H1 (cell line): ENCODE data around the gene LTO1. TPM values are rescaled to one million over a fixed set of nuclear protein-coding genes. Genes with fewer than 3 reads are reported as not detected.

ENCODE experiments used
- CTCF ChIA-PET: fragments of 300-600 bp; sonication (Branson Sonifier 250); formaldehyde crosslinking; loops from one replicate; lab custom pipeline; 2021; ENCODE audit not compliant: partially characterized antibody; lab: Charles Lee
- POLR2A ChIA-PET: fragments of 300-600 bp; sonication (Branson Sonifier 250); formaldehyde crosslinking; loops from one replicate; lab custom pipeline; 2021; ENCODE audit warnings: inconsistent platforms; ENCODE audit not compliant: partially characterized antibody; lab: Charles Lee
- DNase-seq, 2 experiments: peaks; one replicate each; pipeline versions ENCODE4 v3.0.0 to v3.0.0-alpha.2; 2010 to 2022; ENCODE audit warnings: low spot score in 2 of 2, low read depth in 1 of 2, mixed read lengths in 1 of 2
- FAIRE-seq: peaks from 2 replicates; lab custom pipeline; 2011; peaks lifted over from hg19 to GRCh38; lab: Jason Lieb, UNC
- H2AFZ ChIP-seq: 2 replicates; pipeline ENCODE4 v1.8.1; 2012; ENCODE audit warnings: low read length, inconsistent platforms
- H2AK5ac ChIP-seq: 2 replicates; pipeline ENCODE4 v1.6.1; 2013; ENCODE audit warnings: low read depth, low read length
- H2BK120ac ChIP-seq: replicated peaks from 2 replicates; pipeline ENCODE3; 2013; ENCODE audit warnings: low read depth, low read length, inconsistent platforms
- H2BK12ac ChIP-seq: 2 replicates; pipeline ENCODE4 v1.6.1; 2013; ENCODE audit warnings: low read depth, low read length
- H2BK15ac ChIP-seq: 2 replicates; pipeline ENCODE4 v1.6.1; 2013; ENCODE audit warnings: low read length
- H2BK20ac ChIP-seq: 2 replicates; pipeline ENCODE4 v1.6.1; 2013; ENCODE audit warnings: low read length
- H2BK5ac ChIP-seq: 2 replicates; pipeline ENCODE4 v1.6.1; 2013; ENCODE audit warnings: low read depth, low read length
- H3K14ac ChIP-seq: 2 replicates; pipeline ENCODE4 v1.6.1; 2013; ENCODE audit warnings: inconsistent platforms; ENCODE audit not compliant: insufficient read length
- H3K18ac ChIP-seq: 2 replicates; pipeline ENCODE4 v1.6.1; 2013; ENCODE audit warnings: low read length; ENCODE audit errors: extremely low read depth
- H3K23ac ChIP-seq: 2 replicates; pipeline ENCODE4 v1.6.1; 2013; ENCODE audit warnings: inconsistent platforms; ENCODE audit not compliant: insufficient read length
- H3K23me2 ChIP-seq: 2 replicates; pipeline ENCODE4 v1.6.1; 2013; ENCODE audit warnings: low read depth, low read length
- H3K27ac ChIP-seq: 2 replicates; pipeline ENCODE4 v1.6.1; 2011; ENCODE audit warnings: low read depth, low read length, inconsistent platforms
- H3K27me3 ChIP-seq, 4 experiments: replicated peaks in 1 of 4; 1 replicate in 1 of 4; 2 replicates in 3 of 4; pipeline versions ENCODE4 v1.6.1 to v1.8.1; 2011 to 2013; ENCODE audit warnings: low read length in 3 of 4, mild to moderate bottlenecking in 3 of 4, inconsistent platforms in 2 of 4, mixed read lengths in 2 of 4, moderate library complexity in 1 of 4; ENCODE audit not compliant: control insufficient read depth in 3 of 4, insufficient read depth in 3 of 4; ENCODE audit errors: extremely low read depth in 1 of 4
- H3K36me3 ChIP-seq, 4 experiments: 2 replicates each; pipeline versions ENCODE4 v1.6.1 to v1.8.1; 2011 to 2013; ENCODE audit warnings: mild to moderate bottlenecking in 4 of 4, low read length in 3 of 4, moderate library complexity in 2 of 4, control low read depth in 1 of 4, inconsistent platforms in 1 of 4; ENCODE audit not compliant: insufficient read depth in 4 of 4, control insufficient read depth in 2 of 4
- H3K4ac ChIP-seq: replicated peaks from 2 replicates; pipeline ENCODE3; 2013; ENCODE audit warnings: low read length, low read depth, mixed read lengths, inconsistent platforms; ENCODE audit not compliant: insufficient read length
- H3K4me1 ChIP-seq, 4 experiments: replicated peaks in 1 of 4; 1 replicate in 1 of 4; 2 replicates in 3 of 4; pipeline versions ENCODE4 v1.6.1 to v1.8.1; 2011 to 2013; ENCODE audit warnings: low read length in 3 of 4, inconsistent platforms in 2 of 4, mixed read lengths in 1 of 4; ENCODE audit not compliant: insufficient read depth in 4 of 4, control insufficient read depth in 3 of 4
- H3K4me2 ChIP-seq, 2 experiments: 2 replicates each; pipeline versions ENCODE4 v1.6.1 to v1.8.1; 2011 to 2013; ENCODE audit warnings: low read depth in 2 of 2, low read length in 2 of 2, control low read depth in 1 of 2, inconsistent platforms in 1 of 2, mild to moderate bottlenecking in 1 of 2; ENCODE audit not compliant: insufficient read depth in 1 of 2
- H3K4me3 ChIP-seq, 4 experiments: fragments of 200-600, 300-600 bp in 1 of 4; sonication (generic), shearing (Covaris generic), sonication (Bioruptor Twin) in 1 of 4; 2 replicates each; pipeline versions ENCODE4 v1.5.1 to v1.8.1; 2011 to 2016; ENCODE audit warnings: low read length in 4 of 4, low read depth in 3 of 4, control low read depth in 2 of 4, inconsistent platforms in 2 of 4, mild to moderate bottlenecking in 2 of 4, mixed read lengths in 1 of 4, moderate library complexity in 1 of 4; ENCODE audit not compliant: insufficient read depth in 2 of 4; ENCODE audit errors: extremely low read depth in 1 of 4
- H3K56ac ChIP-seq: replicated peaks from 2 replicates; pipeline ENCODE3; 2013; ENCODE audit warnings: low read depth, mild to moderate bottlenecking, mixed read lengths, low read length, inconsistent platforms; ENCODE audit not compliant: insufficient read length
- H3K79me1 ChIP-seq: 2 replicates; pipeline ENCODE4 v1.6.1; 2013; ENCODE audit warnings: low read depth, low read length, control low read depth
- H3K79me2 ChIP-seq, 2 experiments: 2 replicates each; pipeline versions ENCODE4 v1.6.1 to v1.8.1; 2012 to 2013; ENCODE audit warnings: low read length in 2 of 2, mild to moderate bottlenecking in 2 of 2, inconsistent platforms in 1 of 2; ENCODE audit not compliant: insufficient read depth in 2 of 2, control insufficient read depth in 1 of 2
- H3K9ac ChIP-seq, 4 experiments: replicated peaks in 1 of 4; 1 replicate in 1 of 4; 2 replicates in 3 of 4; pipeline versions ENCODE4 v1.6.1 to v1.8.1; 2011 to 2013; ENCODE audit warnings: low read depth in 3 of 4, low read length in 3 of 4, control low read depth in 2 of 4, mild to moderate bottlenecking in 2 of 4, moderate library complexity in 2 of 4, inconsistent platforms in 1 of 4; ENCODE audit errors: extremely low read depth in 1 of 4
- H3K9me3 ChIP-seq, 2 experiments: 2 replicates each; pipeline versions ENCODE4 v1.6.1 to v1.8.1; 2012 to 2013; ENCODE audit warnings: mild to moderate bottlenecking in 2 of 2, moderate library complexity in 2 of 2, control low read depth in 1 of 2, inconsistent platforms in 1 of 2, low read depth in 1 of 2, low read length in 1 of 2, mixed read lengths in 1 of 2; ENCODE audit not compliant: insufficient read depth in 2 of 2
- H4K20me1 ChIP-seq, 2 experiments: replicated peaks in 1 of 2; 2 replicates each; pipeline versions ENCODE3 to v1.8.1; 2011 to 2013; ENCODE audit warnings: inconsistent platforms in 2 of 2, low read length in 2 of 2, mild to moderate bottlenecking in 1 of 2; ENCODE audit not compliant: insufficient read depth in 2 of 2, control insufficient read depth in 1 of 2
- H4K5ac ChIP-seq: 2 replicates; pipeline ENCODE4 v1.6.1; 2013; ENCODE audit warnings: low read length, low read depth, mixed read lengths, inconsistent platforms; ENCODE audit not compliant: insufficient read length
- H4K8ac ChIP-seq: 2 replicates; pipeline ENCODE4 v1.8.0; 2013; ENCODE audit warnings: mild to moderate bottlenecking, moderate library complexity, low read length, inconsistent platforms; ENCODE audit not compliant: insufficient read depth; ENCODE audit errors: extremely low read depth
- H4K91ac ChIP-seq: replicated peaks from 2 replicates; pipeline ENCODE3; 2013; ENCODE audit warnings: low read length, mixed read lengths, inconsistent platforms; ENCODE audit not compliant: insufficient read length
- BACH1 ChIP-seq: IDR thresholded peaks from 2 replicates; pipeline ENCODE4 v1.6.1; 2012; ENCODE audit warnings: low read length, improper control_type of control experiment
- NANOG ChIP-seq: IDR thresholded peaks from 2 replicates; pipeline ENCODE4 v1.6.1; 2011; ENCODE audit warnings: low read length, low read depth, mild to moderate bottlenecking, inconsistent platforms; ENCODE audit not compliant: insufficient read depth, poor library complexity, severe bottlenecking
- PHF8 ChIP-seq: fragments of 200-600 bp; sonication (generic); conservative IDR thresholded peaks from 2 replicates; pipeline ENCODE4 v1.7.1; 2012; ENCODE audit warnings: low read depth, mild to moderate bottlenecking, inconsistent platforms, low read length, moderate library complexity
- POU5F1 ChIP-seq: IDR thresholded peaks from 2 replicates; pipeline ENCODE4 v1.6.1; 2011; ENCODE audit warnings: low read depth, mild to moderate bottlenecking, low read length, moderate library complexity
- RAD21 ChIP-seq, 2 experiments: IDR thresholded peaks in 1 of 2; conservative IDR thresholded peaks in 1 of 2; 2 replicates each; pipeline ENCODE4 v1.6.1; 2011; ENCODE audit warnings: low read depth in 2 of 2, low read length in 2 of 2, improper control_type of control experiment in 1 of 2, inconsistent platforms in 1 of 2, mild to moderate bottlenecking in 1 of 2, moderate library complexity in 1 of 2
- WGBS, 2 experiments: shearing (Covaris generic) in 1 of 2; methylation state at CpG; one replicate each; pipeline versions ENCODE4 v1.1.6 to v1.1.7; 2013 to 2015; ENCODE audit warnings: low lambda C conversion rate in 2 of 2, mixed read lengths in 2 of 2, inconsistent platforms in 1 of 2, low coverage in 1 of 2, missing lambda C conversion rate in 1 of 2; ENCODE audit not compliant: insufficient replicate concordance in 2 of 2, insufficient coverage in 1 of 2, insufficient read length in 1 of 2; ENCODE audit errors: extremely low coverage in 1 of 2, missing lambda C conversion rate in 1 of 2; 5-methylcytosine and 5-hydroxymethylcytosine counted together
- polyA plus RNA-seq, 7 experiments: library from polyadenylated mRNA; depleted of rRNA in 3 of 7; stranded (reverse) in 5 of 7; unstranded in 2 of 7; fragments of >200 nt in 5 of 7; fragments of 200-250 nt in 2 of 7; gene quantifications; 1 replicate in 5 of 7; 2 replicates in 1 of 7; 4 replicates in 1 of 7; pipeline versions ENCODE4 v1.2.1 to v1.2.3, GENCODE V29; 2011 to 2013; ENCODE audit warnings: missing spikeins in 2 of 7, mixed read lengths in 2 of 7
- total RNA-seq: library from RNA; stranded (reverse); fragmentation: NEBNext Ultra II Directional; extraction: Animal tissue kit (Norgen Biotek cat#: 25700); gene quantifications from 2 replicates; pipeline ENCODE4 v1.2.1, GENCODE V29; 2021
- TF ChIP-seq, protein P1 (sequence below), 3 experiments: IDR thresholded peaks; 1 replicate in 2 of 3; 2 replicates in 1 of 3; pipeline versions ENCODE4 v1.5.1 to v1.6.1; 2011; ENCODE audit warnings: low read length in 3 of 3, mild to moderate bottlenecking in 3 of 3, inconsistent platforms in 2 of 3, low read depth in 1 of 3, moderate library complexity in 1 of 3; ENCODE audit not compliant: insufficient read depth in 1 of 3; ENCODE audit errors: control extremely low read depth in 1 of 3

The LTO1 gene
- total and polyA plus RNA-seq, 2 of the 8 experiments (the other 6 are each of a cell fraction or from before 2014, with no cell fraction given): 15.4 to 21.3 TPM

DNA sequence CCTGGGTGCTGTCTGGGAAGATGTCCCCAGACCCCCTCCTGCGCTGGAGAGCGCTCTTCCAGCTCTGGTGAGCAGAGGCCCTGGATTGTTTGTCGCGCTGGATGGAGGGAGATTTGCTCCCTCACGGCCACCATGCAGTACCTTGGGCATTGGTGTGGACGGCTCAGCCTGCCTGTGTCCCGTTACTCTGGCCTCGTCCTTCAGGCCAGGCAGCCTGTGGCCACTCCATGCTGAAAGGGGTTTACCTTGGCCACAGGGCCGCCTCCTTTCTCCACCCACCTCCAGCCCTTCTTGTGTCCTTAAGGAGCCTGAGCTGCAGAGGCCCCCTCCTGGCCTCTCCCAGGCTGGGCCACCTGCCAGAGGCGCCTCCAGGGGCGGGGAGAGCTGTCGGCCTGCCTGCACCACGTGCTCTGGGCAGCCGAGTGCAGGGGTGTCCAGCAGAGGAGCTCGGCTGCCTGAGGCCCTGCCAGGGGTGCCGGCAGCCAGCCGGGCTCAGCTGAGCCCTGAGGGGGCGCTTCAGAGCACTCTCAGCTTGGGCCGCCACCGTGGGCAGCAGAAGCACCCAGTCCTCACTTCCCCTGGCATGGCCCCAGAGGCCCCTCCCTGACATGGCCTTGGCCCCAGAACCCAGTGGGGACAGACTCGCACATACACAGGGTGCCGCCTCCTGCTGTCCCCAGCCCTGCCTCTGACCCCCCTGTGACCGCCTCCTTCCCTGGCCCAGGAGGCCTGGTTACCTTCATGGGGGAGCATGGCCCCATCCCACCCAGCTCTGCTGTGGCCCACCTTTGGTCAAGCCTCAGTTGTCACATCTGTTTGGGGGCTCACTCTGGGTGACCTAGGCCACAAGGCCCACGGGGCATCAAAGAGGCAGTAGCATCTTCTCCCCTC lies 30.8 kb downstream of the LTO1 start:
- Histone ChIP-seq H3K9ac (no peak overlapping the region), H3K4me1 (peaks cover 0 to 9% (median 5%) of the 10 kb centered on the region in 4 experiments; a peak in 5 of 7 replicates)
- 0 out of 4 replicates have a peak, but pooled peaks of 1 of the 2 experiments have one; percentile 10 for TF ChIP-seq RAD21 (IDR thresholded peaks at IDR 0.05 in 1 of 2, conservative IDR thresholded peaks at IDR 0.05 in 1 of 2; ENCODE audit: low read depth in 2 of 2, low read length in 2 of 2)
- TF ChIP-seq BACH1: no peak
- TF ChIP-seq NANOG: no peak
- no peak for TF ChIP-seq POU5F1
- no peak for TF ChIP-seq PHF8
- TF ChIP-seq, protein P1, sequence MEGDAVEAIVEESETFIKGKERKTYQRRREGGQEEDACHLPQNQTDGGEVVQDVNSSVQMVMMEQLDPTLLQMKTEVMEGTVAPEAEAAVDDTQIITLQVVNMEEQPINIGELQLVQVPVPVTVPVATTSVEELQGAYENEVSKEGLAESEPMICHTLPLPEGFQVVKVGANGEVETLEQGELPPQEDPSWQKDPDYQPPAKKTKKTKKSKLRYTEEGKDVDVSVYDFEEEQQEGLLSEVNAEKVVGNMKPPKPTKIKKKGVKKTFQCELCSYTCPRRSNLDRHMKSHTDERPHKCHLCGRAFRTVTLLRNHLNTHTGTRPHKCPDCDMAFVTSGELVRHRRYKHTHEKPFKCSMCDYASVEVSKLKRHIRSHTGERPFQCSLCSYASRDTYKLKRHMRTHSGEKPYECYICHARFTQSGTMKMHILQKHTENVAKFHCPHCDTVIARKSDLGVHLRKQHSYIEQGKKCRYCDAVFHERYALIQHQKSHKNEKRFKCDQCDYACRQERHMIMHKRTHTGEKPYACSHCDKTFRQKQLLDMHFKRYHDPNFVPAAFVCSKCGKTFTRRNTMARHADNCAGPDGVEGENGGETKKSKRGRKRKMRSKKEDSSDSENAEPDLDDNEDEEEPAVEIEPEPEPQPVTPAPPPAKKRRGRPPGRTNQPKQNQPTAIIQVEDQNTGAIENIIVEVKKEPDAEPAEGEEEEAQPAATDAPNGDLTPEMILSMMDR (IDR thresholded peaks at IDR 0.05; ENCODE audit: control extremely low read depth in 1 of 3, insufficient read depth in 1 of 3, low read depth in 1 of 3, low read length in 3 of 3): peak in 2 of 3 experiments; percentile 1 to 32; a peak in 2 of 4 replicates

More for the DNA sequence above, 30.8 kb downstream of the LTO1 start:
- no peak overlapping the region for H3K56ac ChIP-seq
- no peak for DNase-seq
- H3K79me2 ChIP-seq: peaks cover 0 to 34% of the 10 kb centered on the region in 2 experiments; a peak in 2 of 4 replicates
- peaks cover 13% of the 10 kb centered on the region; the same call in 1 of the 2 replicates for H3K23me2 ChIP-seq
- no peak overlapping the region for H3K27ac ChIP-seq
- no peak overlapping the region for H3K14ac ChIP-seq
- peak overlapping the region; percentile 90 for H4K8ac ChIP-seq
- WGBS, 2 experiments: 88% methylated on average over 21 of the region's 24 CpGs; no CpG with 5 or more reads in 1 of the 2 experiments
- CTCF ChIA-PET: interaction anchor here (0.6 to 5.5 kb wide), 38 partner anchors 10 to 551 kb away, joined by 3 to 36 read pairs (median 4); partner anchors contain the start of gene MYEOV
- H4K5ac ChIP-seq: no peak overlapping the region
- no peak overlapping the region for H2BK20ac ChIP-seq
- H4K20me1 ChIP-seq: peaks cover 18 to 29% of the 10 kb centered on the region in 2 experiments
- POLR2A ChIA-PET: interaction anchor here (0.7 to 13.2 kb wide), 13 partner anchors 10 to 702 kb away, joined by 3 to 197 read pairs (median 4); partner anchors contain the start of gene MYEOV
- 0 out of 2 replicates have a peak overlapping the region, but pooled peaks have one; percentile 49 for H2BK5ac ChIP-seq
- H3K79me1 ChIP-seq: peaks cover 6% of the 10 kb centered on the region
- peak overlapping the region in 1 of 2 experiments; percentile 0; a peak in 1 of 4 replicates for H3K4me2 ChIP-seq
- H2AK5ac ChIP-seq: 0 out of 2 replicates have a peak overlapping the region, but pooled peaks have one; percentile 13
- H2BK15ac ChIP-seq: peak overlapping the region; percentile 81; the same call in 1 of the 2 replicates
- H3K36me3 ChIP-seq: peaks cover 21 to 53% (median 37%) of the 10 kb centered on the region in 4 experiments; a peak in 7 of 8 replicates
- H3K9me3 ChIP-seq: no peaks in the 10 kb centered on the region
- H2BK12ac ChIP-seq: no peak overlapping the region
- no peak overlapping the region for H2BK120ac ChIP-seq
- H3K27me3 ChIP-seq: peaks cover 0 to 6% (median 2%) of the 10 kb centered on the region in 4 experiments; a peak in 1 of 7 replicates
- no peak overlapping the region for H4K91ac ChIP-seq
- H3K4me3 ChIP-seq: 0 out of 8 replicates have a peak overlapping the region, but pooled peaks of 1 of the 4 experiments have one; percentile 97
- no peak overlapping the region; the same call in 1 of the 2 replicates for H3K18ac ChIP-seq
- H2AFZ ChIP-seq: no peak overlapping the region
- no peak for FAIRE-seq
- no peak overlapping the region for H3K23ac ChIP-seq
- H3K4ac ChIP-seq: no peak overlapping the region
